Epidermal melanocyte (primary cell): ENCODE measurements around the gene ZMIZ1.

Source experiments
- DNase-seq: peaks from one replicate; pipeline ENCODE4 v3.0.0; 2011; ENCODE audit warnings: low spot score; ENCODE audit not compliant: insufficient read length

Gene ZMIZ1

GRCh38 chr10:79224992-79225391, 156.2 kb downstream of the ZMIZ1 start:
- no peak for DNase-seq

- DNase-seq, result no peak
Measured at GRCh38 chr10:79226391-79227245, 157.9 kb downstream of the ZMIZ1 start.

- no peak for DNase-seq
Measured at GRCh38 chr10:79229071-79229541, 160.3 kb downstream of the ZMIZ1 start.

DNA sequence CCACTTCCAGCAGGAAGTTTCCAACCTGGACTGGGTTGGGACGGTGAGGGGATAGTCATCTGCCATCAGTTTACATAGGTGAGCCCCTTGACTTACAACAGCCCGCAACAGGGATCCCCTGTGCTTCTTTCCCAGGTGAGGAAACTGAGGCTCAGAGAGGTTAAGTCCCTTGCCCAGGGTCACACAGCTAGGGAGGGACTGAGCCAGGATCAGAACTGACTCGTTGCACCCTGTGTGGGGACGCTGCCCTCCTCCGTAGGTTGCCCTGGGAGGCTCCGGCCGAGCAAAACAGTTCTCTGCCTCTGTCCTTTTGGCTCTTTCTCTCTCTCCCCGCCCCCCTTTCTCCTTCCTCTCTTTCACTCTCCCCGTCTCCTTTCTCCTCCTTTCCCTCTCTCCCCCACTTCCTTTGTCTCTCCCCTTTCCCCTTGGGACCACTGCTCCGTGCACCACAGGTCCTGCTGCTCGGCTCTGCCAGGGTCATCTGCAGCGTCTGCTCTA, 161.1 kb downstream of the ZMIZ1 start:
- DNase-seq, result no peak

DNA sequence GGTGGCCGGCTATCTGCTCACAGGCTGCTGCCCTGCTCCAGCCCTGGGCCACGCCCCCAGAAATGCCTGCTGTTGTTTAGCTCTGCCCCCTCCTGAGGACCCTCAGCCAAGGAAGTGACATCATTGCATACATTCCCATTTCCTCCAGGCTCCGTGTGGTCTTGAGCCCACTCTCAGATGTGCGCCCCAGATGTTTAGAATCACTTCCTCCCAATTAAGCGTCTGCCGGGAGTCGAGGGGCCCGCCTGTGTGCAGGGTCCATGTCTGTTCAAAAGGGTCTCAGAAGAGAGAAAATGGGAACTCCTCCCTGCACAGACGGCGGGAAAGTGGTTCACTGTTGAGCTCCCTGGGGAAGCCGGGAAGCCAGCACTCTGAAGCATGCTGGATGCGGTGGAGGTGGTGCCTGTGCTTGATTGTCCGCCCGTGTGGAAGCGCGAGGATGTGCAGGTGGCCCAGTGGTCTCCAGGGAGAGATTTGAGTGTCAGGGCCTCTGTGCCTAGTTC, 161.6 kb downstream of the ZMIZ1 start:
- DNase-seq, result no peak

DNA sequence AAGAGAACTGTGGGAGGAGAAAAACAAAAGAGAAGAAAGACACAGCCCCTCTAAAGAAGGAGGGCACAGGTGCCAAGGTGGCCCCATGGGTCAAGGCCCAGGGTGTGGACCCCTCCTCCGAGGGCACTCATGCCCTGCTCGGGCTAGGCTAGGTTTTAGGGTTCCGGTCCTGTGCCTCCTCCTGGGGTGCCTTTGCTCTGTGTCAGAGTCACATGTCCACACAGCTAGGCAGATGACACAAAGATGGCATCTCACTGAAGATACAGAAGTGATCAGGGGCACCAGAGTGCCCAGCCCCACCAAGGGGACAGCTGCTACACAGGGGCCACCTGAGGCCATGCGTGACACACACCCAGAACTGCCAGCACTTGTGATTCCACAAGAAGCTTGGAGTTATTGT, 162.1 kb downstream of the ZMIZ1 start:
- no peak for DNase-seq

- no peak for DNase-seq
Measured at GRCh38 chr10:79231908-79232307, 163.1 kb downstream of the ZMIZ1 start.

GRCh38 chr10:79232864-79233263, 164.1 kb downstream of the ZMIZ1 start:
- DNase-seq, result no peak

DNA sequence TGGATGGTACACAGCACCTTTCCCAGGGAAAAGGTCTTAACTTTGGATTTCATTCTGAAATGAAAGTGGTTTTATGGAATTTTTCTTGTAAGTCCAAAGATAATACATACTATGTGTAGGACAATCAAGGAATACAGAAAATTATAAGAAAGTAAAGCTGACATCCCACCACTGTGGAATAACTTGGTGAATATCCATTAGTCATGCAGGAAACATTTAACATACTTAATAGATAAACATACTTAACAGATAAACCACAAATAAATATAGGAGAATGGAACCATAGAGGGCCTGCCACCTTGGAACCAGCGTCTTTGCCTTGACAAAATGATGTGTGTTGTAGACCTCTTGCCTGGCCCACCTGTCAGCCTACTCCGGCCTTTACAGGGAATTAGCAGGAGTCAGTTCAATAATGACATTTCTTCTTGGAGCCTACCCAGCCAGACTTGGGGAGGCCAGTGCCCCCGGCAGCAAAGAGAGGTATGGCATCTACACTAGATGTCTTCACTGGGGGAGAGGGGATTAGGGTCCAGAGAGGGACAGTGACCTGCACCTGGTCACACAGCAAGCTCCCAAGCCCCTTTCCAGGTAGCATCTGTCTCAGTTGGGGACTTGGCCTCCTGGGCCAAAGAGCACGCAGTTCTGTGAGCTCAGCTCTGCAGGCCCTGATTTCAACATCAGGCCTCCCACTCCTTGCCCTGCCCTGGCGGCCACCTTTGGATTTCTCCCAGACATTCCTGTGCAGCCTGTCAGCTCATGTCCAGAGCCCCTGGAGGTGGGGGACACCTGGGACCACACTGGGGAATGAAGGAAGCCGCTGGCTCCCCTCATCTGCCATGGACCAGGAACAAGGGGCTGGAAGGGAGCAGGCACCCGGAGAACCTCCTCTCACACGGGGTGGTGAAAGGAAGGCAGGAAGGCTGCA, 165.9 kb downstream of the ZMIZ1 start:
- DNase-seq, result no peak

- no peak for DNase-seq
Measured at GRCh38 chr10:79235765-79236432, 167.1 kb downstream of the ZMIZ1 start.

DNA sequence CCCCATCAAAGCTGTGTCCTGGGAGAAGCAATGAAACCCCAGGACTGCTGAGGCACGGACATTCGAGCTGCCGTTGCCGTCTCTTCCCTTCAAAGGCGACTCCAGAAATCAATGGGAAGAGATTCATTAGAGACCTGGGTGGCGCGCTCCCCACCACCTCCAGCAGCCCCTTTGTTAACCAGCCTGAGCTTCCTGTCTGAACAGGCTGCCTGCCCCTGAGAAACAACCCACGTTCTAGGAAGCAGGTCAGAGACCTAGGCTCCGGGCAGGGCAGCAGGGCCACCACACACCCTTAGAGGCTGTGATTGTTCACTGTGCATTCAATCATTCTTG, 167.6 kb downstream of the ZMIZ1 start:
- no peak for DNase-seq

DNA sequence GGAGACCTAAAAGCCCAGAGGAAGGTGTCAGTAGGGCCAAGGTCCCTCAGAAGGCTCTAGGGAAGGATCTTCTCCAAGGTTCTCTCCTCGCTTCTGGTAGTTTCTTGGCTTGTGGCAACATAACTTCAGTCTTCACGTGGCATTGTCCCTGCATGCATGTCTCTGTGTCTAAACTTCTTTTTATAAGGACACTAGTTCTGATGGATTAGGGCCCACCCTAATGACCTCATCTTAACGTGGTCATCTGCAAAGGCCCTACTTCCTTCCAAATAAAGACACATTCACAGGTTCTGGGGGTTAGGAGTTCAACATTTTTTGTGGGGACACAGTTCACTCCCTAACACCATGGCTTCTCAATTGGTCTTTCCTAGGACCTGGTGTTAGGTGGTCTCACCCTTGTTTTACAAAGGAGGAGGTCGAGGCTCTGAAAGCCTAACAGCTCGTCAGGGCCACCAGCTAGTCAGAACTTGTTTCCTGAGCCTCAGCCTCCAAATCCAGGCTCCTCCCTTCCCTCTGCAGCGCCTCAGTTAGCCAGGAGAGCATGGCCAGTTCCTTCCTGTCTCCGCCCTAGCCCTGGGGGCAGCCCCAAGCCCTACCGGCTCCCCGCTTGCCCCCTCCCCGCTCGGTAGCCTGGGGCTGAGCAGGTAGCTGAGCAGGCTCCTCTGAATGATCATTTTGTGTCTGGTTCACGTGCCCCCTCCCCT, 168.8 kb downstream of the ZMIZ1 start:
- no peak for DNase-seq

DNA sequence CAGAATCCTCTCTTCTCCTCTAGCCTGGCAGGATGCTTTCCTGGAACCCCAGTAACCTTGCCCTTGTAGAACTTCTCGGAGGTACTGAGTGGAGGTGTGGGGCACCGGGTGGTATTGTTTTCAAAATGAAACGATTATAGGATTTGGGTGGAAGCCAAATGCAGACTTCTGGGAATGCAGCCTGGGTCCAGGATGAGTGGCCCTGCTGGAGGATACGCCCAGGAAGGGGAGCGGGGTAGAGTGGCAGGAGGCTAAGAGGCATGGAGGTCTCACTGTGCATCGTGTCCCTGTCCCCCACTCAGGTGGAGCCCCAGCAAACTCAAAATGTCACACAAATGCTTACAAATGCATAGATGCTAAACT, 169.4 kb downstream of the ZMIZ1 start:
- DNase-seq, result no peak

GRCh38 chr10:79238606-79239005, 169.8 kb downstream of the ZMIZ1 start:
- DNase-seq, result no peak

- peak; percentile 71 for DNase-seq
Measured at GRCh38 chr10:79239275-79239779, 170.6 kb downstream of the ZMIZ1 start.

DNA sequence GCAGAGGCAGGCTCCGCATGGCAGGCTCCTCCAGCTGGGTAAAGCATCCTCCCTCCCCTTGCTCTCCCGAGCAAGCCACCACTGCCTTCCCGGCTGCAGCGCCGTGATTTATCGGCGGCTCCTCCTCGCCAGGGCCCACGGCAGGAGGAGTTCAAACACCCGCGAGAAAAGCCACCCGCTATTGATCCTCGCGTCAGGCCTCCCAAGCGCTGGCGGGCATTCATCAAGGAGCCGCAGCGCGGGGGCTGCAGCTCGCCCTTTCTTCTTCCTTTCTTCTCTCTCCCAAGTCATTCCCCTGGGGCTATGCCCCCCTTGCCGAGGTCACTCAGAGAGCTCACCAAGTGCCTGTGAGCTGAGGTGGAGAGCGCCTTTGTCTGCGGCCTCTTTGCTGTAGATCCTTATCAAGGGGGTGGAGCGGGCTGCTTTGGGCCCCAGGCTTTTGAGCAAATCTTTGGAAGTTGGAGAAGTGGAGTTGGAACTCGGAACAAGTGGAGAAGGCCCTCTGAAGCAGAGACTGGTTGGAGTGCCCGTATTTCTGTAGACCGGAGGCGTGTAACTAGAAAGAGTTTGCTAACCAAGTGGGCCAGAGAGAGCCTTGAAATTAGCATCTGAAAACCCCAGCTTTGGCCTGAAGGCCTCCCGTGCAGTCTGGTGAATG, 171.3 kb downstream of the ZMIZ1 start:
- no peak for DNase-seq

DNA sequence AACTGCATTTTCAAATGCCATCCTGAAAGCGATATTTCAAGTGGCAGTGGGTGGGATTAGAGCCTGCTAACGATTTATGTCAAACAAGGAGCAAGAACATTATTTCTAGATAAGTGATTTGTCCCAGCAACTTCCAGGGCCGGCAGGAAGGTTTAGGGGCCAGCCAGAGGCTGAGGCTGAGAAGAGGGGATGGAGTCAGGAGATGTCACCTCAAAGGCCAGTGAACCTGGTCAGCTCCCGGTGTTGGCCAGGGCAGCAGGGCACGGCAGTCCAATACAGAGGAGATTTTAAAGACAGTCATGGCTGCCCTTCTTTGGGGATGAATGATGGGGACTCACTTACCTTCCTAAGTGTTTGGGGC, 172.8 kb downstream of the ZMIZ1 start:
- no peak for DNase-seq

DNA sequence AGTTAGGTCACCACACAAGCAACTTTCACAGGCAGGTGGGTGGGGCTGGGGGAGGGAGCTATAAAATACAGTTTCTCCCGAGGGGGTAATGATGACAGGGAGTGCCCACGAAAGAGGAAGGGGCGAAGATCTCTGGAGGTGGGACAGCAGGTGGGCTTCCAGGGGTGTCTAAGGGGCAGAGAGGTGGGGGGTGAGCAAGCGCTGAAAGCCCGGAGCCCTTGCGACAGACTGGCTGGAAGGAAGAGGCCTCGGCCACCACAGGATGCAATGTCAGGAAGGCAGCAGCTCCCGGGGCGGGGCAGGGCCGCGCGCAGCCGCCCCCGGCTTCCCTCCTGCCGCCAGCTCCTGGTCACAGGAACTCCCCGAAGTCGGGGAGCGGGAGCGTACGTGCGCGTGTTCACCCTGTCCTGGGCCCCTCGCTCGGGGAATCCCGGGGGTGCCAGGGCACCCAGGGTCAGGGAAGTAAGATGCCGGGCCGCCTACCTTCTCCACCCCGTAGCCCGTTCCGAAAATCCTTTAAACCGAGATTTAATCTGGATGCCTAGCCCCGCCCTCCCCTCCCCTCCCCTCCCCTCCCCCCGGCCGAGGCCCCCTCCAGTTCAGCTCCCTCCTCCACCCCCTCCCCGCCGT, 173.3 kb downstream of the ZMIZ1 start:
- DNase-seq, result peak; percentile 64

- DNase-seq, result peak; percentile 76
Measured at GRCh38 chr10:79242620-79243152, 173.9 kb downstream of the ZMIZ1 start.
